GM19372 (cell line): Measurements from ENCODE around the gene SMDT1.
"Not testable (repeated sequence)": the region's sequence is repeated elsewhere in the genome, so short reads cannot be mapped to it uniquely, and the experiment has no call there.

Experiments used
- ATAC-seq: cut with Tn5 transposase; IDR thresholded peaks from one replicate; pipeline ENCODE4 v1.9.1; 2021; ENCODE audit warnings: mild to moderate bottlenecking, low read depth, moderate library complexity; ENCODE audit not compliant: unreplicated experiment

SMDT1 gene

GRCh38 chr22:42108848-42109247 is 29.3 kb downstream of the SMDT1 start:
- no peak for ATAC-seq

DNA sequence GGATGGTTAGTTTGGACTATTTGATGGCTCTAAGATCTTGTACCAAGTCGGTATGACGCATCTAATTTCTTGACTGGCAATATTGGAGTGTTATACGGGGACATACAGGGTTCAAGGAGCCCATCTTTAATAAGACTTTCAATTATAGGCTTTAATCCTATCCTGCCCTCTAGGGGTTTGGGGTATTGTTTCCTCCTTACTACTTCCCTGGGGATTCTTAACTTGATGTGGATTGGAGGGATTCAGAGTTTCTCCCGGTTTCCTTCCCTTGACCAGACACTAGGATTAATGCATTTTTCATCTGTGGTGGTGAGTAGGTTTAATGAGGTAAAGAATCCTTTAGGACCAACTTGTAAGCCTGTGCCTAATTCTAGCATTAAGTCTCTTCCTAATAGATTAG is 32.3 kb downstream of the SMDT1 start:
- ATAC-seq, result no peak

DNA sequence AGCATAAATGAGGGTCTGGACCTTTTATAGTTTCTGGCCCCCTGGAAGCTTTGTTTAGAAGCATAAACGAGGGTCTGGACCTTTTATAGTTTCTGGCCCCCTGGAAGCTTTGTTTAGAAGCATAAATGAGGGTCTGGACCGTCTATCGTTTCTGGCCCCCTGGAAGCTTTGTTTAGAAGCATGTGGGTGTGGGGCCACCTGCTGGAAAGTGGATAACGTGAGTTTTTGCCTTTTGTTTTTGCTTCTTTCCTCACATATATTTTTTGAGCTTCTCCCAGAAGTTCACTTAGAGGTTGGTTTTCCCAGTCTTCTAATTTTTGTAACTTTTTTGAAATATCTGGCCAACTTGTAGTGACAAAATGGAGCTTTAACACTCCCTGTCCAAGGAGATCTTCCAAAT is 33.3 kb downstream of the SMDT1 start:
- not testable (repeated sequence) for ATAC-seq

GRCh38 chr22:42114721-42115120 is 35.2 kb downstream of the SMDT1 start:
- no peak for ATAC-seq

DNA sequence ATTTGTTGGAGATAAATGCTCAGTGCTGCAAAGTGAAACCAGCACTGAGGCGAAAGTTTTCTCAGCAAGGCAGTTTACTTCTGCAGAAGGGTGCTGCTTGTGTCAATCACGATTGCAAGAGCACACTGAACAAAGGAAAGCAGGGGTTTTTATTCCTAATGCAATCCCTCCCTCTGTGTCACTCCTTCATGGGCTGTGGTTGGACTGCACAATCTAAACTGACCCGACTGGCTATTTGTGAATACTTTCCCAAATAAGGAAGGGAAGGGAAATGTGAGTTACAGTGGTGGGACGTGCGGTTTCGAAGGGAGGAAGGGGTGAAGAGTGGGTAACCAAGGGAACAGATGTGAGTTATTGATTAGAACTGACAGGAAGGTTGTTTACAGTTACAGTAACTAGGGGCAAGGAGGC is 35.9 kb downstream of the SMDT1 start:
- not testable (repeated sequence) for ATAC-seq

DNA sequence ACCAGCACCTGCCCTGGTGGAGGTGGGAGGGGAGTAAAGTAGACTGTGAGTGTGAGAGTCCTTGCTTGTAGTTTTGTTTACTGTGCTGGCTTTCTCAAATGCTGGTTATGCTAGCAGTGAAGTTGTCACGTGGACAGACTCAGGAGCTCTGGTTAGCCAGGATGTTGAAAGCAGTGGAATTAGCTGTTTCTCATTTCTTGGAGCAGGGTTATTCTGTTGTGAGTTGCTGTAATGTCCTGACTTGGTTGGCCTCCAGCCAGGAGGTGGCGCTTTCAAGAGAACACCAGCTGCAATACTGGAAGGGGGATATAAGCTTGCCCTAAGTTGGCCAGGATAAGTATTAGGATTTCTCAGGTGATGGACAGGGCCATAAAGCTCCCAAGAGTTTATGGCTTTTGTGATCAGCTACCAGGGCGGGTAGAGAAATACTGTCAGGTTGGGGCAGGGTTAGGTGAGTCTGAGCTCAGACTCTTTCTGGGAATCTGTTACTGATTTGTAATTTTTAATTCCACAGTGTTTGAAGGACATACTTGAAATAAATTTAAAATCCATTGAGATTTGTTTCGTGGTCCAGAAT is 37.4 kb downstream of the SMDT1 start:
- no peak for ATAC-seq

DNA sequence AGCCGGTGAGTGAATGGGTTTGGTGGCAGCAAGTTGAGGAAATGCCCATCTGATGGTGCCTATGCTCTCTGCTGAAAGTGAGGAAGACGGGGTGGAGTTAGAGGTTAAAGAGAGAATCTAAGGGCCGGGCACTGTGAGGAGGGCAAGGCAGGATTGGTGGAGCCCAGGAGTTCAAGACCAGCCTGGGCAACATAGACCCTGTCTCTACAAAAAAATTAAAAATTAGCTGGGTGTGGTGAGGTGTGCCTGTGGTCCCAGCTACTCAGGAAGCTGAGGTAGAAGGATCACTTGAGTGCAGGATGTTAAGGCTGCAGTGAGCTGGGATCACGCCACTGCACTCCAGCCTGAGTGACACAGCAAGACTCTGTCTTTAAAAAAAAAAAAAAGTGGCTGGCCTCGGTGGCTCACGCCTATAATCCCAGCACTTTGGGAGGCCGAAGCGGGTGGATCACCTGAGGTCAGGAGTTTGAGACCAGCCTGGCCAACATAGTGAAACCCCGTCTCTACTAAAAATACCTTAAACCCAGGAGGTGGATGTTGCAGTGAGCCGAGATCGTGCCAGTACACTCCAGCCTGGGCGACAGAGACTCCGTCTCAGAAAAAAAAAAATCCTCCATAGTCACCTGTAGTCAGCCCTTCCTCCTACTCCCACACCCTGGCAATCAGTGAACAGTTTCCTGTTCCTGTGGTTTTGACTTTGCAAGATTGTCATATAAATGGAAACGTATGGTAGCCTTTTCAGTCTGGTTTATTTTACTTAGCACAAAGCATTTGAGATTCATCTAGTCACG is 40.9 kb downstream of the SMDT1 start:
- ATAC-seq, result not testable (repeated sequence)

GRCh38 chr22:42123529-42123928 is 44.0 kb downstream of the SMDT1 start:
- ATAC-seq, result not testable (repeated sequence)

DNA sequence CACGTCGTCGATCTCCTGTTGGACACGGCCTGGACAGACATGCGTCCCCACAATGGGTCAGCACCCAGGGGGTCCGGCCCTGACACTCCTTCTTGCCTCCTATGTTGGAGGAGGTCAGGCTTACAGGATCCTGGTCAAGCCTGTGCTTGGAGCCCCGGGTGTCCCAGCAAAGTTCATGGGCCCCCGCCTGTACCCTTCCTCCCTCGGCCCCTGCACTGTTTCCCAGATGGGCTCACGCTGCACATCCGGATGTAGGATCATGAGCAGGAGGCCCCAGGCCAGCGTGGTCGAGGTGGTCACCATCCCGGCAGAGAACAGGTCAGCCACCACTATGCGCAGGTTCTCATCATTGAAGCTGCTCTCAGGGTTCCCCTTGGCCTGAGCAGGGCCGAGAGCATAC is 48.1 kb downstream of the SMDT1 start:
- no peak for ATAC-seq

DNA sequence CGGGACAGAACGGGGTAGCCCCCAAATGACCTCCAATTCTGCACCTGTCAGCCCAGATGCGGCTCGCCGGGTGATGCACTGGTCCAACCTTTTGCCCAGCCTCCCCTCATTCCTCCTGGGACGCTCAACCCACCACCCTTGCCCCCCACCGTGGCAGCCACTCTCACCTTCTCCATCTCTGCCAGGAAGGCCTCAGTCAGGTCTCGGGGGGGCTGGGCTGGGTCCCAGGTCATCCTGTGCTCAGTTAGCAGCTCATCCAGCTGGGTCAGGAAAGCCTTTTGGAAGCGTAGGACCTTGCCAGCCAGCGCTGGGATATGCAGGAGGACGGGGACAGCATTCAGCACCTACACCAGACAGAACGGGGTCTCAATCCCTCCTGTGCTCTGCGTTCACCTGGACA is 48.5 kb downstream of the SMDT1 start:
- not testable (repeated sequence) for ATAC-seq

DNA sequence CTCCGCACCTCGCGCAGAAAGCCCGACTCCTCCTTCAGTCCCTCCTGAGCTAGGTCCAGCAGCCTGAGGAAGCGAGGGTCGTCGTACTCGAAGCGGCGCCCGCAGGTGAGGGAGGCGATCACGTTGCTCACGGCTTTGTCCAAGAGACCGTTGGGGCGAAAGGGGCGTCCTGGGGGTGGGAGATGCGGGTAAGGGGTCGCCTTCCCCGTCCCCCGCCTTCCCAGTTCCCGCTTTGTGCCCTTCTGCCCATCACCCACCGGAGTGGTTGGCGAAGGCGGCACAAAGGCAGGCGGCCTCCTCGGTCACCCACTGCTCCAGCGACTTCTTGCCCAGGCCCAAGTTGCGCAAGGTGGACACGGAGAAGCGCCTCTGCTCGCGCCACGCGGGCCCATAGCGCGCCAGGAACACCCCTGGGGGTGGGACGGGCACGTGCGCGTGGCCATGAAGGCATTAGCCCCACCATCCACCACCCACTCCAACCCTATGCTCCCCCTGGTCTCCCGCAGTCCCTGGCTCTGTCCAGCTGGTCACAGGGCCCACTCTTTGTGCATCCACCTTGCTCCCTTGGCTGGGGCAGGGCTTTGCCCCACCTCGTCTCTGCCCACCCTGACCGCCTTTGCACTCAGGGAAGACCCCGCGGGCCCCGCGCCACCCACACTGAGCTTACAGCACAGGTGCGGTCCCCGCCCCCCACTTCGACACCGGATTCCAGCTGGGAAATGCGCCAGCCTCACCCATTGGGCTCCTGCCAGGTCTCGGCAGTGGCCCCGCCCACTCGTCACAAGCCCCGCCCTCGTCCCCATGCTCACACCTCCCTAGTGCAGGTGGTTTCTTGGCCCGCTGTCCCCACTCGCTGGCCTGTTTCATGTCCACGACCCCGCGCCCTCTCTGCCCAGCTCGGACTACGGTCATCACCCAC is 49.5 kb downstream of the SMDT1 start:
- not testable (repeated sequence) for ATAC-seq

DNA sequence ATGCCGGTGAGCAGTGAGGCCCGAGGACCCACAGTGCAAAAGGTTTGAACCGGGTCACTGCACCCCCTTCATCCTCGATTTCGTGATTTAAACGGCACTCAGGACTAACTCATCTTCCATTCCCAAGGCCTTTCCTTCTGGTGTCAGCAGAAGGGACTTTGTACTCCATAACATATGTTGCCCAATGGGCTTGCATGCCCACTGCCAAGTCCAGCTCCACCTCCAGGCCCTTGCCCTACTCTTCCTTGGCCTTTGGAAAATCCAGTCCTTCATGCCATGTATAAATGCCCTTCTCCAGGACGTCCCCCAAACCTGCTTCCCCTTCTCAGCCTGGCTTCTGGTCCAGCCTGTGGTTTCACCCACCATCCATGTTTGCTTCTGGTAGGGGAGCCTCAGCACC is 50.7 kb downstream of the SMDT1 start:
- not testable (repeated sequence) for ATAC-seq

GRCh38 chr22:42130639-42131431 is 51.3 kb downstream of the SMDT1 start, which contains the start of gene CYP2D6:
Gene CYP2D6 (minus strand): TSS chr22:42130810. CDS start chr22:42130791, 19 bp downstream.
- ATAC-seq, result not testable (repeated sequence)

- ATAC-seq, result no peak
Observed at GRCh38 chr22:42131562-42131961, 52.1 kb downstream of the SMDT1 start.

DNA sequence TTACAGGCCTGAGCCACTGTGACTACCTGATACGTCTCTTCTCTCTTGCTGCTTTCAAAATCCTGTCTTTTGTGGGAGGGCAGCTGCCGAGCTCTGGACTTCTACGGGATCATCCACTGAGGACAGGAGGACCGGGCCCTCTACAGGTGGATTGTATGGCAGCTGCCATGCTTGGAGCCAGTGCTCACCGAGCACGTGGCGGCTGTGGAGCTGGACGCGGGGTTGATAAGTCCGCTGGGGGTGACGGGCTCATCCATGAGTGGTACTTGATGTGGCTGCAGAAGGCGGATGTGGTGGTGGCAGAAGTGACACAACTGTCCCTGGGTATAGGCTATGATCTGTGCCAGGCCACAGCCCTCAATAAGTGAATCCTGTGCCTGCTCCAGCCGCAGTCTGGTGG is 53.0 kb downstream of the SMDT1 start:
- no peak for ATAC-seq
